ENCODE results near the gene MAP4K4.

GRCh38 chr2:101737478-101738255 is 40.2 kb downstream of the MAP4K4 start:
- TF ChIP-seq POLR2A (IDR thresholded peaks at IDR 0.05; ENCODE audit: low read length): no peak
- TF ChIP-seq GATA1 (IDR thresholded peaks at IDR 0.05; ENCODE audit: low read depth, low read length): no peak

Measured in erythroblast (primary cell).